Spleen (tissue), 3 donors: Measurements from ENCODE around the gene PDE6A.

Experiments
- POLR2A ChIP-seq, 3 donors: fragments of 450-650 bp; IDR thresholded peaks; one replicate each; pipeline ENCODE4 v1.5.1; 2017; ENCODE audit warnings: antibody characterized with exemption in 3 of 3, mild to moderate bottlenecking in 1 of 3
- POLR2AphosphoS5 ChIP-seq, 3 donors: sonication (generic); formaldehyde crosslinking; IDR thresholded peaks; one replicate each; pipeline ENCODE4 v1.5.1; 2017; ENCODE audit warnings: antibody characterized with exemption in 3 of 3

- TF ChIP-seq POLR2A (IDR thresholded peaks at IDR 0.05) (no peak), POLR2AphosphoS5 (IDR thresholded peaks at IDR 0.05) (no peak)
Observed at GRCh38 chr5:149840226-149840825, 104.3 kb downstream of the PDE6A start.
